ENCODE data around the gene VWA3B. TPM values are rescaled to one million over a fixed set of nuclear protein-coding genes. Genes with fewer than 3 reads are reported as not detected.
"Not testable (repeated sequence)": the region's sequence is repeated elsewhere in the genome, so short reads cannot be mapped to it uniquely, and the experiment has no call there.

Gene VWA3B
- total RNA-seq, 1 donor from 2014 or later = not detected

GRCh38 chr2:98040331-98040939 is 46.5 kb upstream of the VWA3B start:
- DNase-seq (ENCODE audit: low spot score) = no peak
- Mint-ChIP-seq H3K27me3 (ENCODE audit: low read depth) (peaks cover 11% of the 10 kb centered on the region), H3K36me3 (ENCODE audit: low read depth) (peaks cover 1% of the 10 kb centered on the region), H3K27ac (ENCODE audit: unreplicated experiment) (no peak overlapping the region), H3K9me3 (ENCODE audit: low read depth) (peaks cover 22% of the 10 kb centered on the region), H3K4me1 (ENCODE audit: low read depth) (no peaks in the 10 kb centered on the region), H3K4me3 (ENCODE audit: unreplicated experiment) (no peak overlapping the region)
- TF ChIP-seq, protein P1, sequence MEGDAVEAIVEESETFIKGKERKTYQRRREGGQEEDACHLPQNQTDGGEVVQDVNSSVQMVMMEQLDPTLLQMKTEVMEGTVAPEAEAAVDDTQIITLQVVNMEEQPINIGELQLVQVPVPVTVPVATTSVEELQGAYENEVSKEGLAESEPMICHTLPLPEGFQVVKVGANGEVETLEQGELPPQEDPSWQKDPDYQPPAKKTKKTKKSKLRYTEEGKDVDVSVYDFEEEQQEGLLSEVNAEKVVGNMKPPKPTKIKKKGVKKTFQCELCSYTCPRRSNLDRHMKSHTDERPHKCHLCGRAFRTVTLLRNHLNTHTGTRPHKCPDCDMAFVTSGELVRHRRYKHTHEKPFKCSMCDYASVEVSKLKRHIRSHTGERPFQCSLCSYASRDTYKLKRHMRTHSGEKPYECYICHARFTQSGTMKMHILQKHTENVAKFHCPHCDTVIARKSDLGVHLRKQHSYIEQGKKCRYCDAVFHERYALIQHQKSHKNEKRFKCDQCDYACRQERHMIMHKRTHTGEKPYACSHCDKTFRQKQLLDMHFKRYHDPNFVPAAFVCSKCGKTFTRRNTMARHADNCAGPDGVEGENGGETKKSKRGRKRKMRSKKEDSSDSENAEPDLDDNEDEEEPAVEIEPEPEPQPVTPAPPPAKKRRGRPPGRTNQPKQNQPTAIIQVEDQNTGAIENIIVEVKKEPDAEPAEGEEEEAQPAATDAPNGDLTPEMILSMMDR (IDR thresholded peaks at IDR 0.05) = no peak

DNA sequence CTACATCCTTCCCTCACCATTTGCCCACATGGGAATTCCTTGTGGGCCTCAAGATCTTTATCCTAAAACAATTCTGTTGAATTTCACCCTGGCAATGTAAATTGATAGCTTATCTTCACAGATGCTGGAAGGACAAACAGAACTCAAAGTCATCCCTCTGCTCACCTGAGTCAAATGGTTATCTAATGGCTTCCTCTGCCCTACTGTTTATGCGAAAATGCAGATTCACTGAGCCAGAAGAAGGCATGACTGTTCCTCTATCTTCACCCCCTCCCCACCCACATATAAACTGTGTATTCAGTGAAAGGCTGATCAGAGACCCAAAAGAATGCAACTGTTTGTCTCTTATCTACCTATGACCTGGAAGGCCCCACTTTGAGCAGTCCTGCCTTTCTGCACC is 43.9 kb upstream of the VWA3B start:
- Mint-ChIP-seq H3K36me3 (ENCODE audit: low read depth) (peaks cover 1% of the 10 kb centered on the region), H3K27me3 (ENCODE audit: low read depth) (peaks cover 8% of the 10 kb centered on the region), H3K9me3 (ENCODE audit: low read depth) (peaks cover 22% of the 10 kb centered on the region), H3K4me1 (ENCODE audit: low read depth) (no peaks in the 10 kb centered on the region), H3K4me3 (ENCODE audit: unreplicated experiment) (no peak overlapping the region), H3K27ac (ENCODE audit: unreplicated experiment) (no peak overlapping the region)
- DNase-seq (ENCODE audit: low spot score) = no peak
- TF ChIP-seq, protein P1 (IDR thresholded peaks at IDR 0.05) = no peak

GRCh38 chr2:98044730-98045129 is 42.2 kb upstream of the VWA3B start:
- H3K27ac Mint-ChIP-seq (ENCODE audit: unreplicated experiment); H3K4me3 Mint-ChIP-seq (ENCODE audit: unreplicated experiment); DNase-seq (ENCODE audit: low spot score); H3K4me1 Mint-ChIP-seq (ENCODE audit: low read depth); H3K36me3 Mint-ChIP-seq (ENCODE audit: low read depth): not testable (repeated sequence)
- peaks cover 11% of the 10 kb centered on the region for H3K27me3 Mint-ChIP-seq (ENCODE audit: low read depth)
- H3K9me3 Mint-ChIP-seq (ENCODE audit: low read depth) = peaks cover 22% of the 10 kb centered on the region

GRCh38 chr2:98050070-98050469 is 36.9 kb upstream of the VWA3B start:
- H3K4me1 Mint-ChIP-seq (ENCODE audit: low read depth) = no peaks in the 10 kb centered on the region
- peaks cover 4% of the 10 kb centered on the region for H3K27me3 Mint-ChIP-seq (ENCODE audit: low read depth)
- TF ChIP-seq, protein P1 (IDR thresholded peaks at IDR 0.05) = no peak
- H3K27ac Mint-ChIP-seq (ENCODE audit: unreplicated experiment) = no peak overlapping the region
- peaks cover 4% of the 10 kb centered on the region for H3K9me3 Mint-ChIP-seq (ENCODE audit: low read depth)
- DNase-seq (ENCODE audit: low spot score) = no peak
- H3K36me3 Mint-ChIP-seq (ENCODE audit: low read depth) = no peaks in the 10 kb centered on the region
- H3K4me3 Mint-ChIP-seq (ENCODE audit: unreplicated experiment) = no peak overlapping the region

GRCh38 chr2:98058191-98058975 is 28.6 kb upstream of the VWA3B start:
- DNase-seq (ENCODE audit: low spot score) = no peak
- peaks cover 6% of the 10 kb centered on the region for H3K9me3 Mint-ChIP-seq (ENCODE audit: low read depth)
- no peaks in the 10 kb centered on the region for H3K4me1 Mint-ChIP-seq (ENCODE audit: low read depth)
- peaks cover 5% of the 10 kb centered on the region for H3K27me3 Mint-ChIP-seq (ENCODE audit: low read depth)
- H3K36me3 Mint-ChIP-seq (ENCODE audit: low read depth) = peaks cover 2% of the 10 kb centered on the region
- H3K27ac Mint-ChIP-seq (ENCODE audit: unreplicated experiment) = no peak overlapping the region
- H3K4me3 Mint-ChIP-seq (ENCODE audit: unreplicated experiment) = no peak overlapping the region
- TF ChIP-seq, protein P1 (IDR thresholded peaks at IDR 0.05) = no peak
